ENCODE data around the gene ARL8B.

GRCh38 chr3:5181469-5182141 is 59.5 kb downstream of the ARL8B start:
- TF ChIP-seq ZNF512 (CRISPR knock-in tag; IDR thresholded peaks at IDR 0.05; ENCODE audit: borderline replicate concordance) (no peak), TEAD4 (CRISPR knock-in tag; IDR thresholded peaks at IDR 0.05) (no peak)
